Esophagus muscularis mucosa (tissue), 3 donors: Measurements from ENCODE around the gene MSH6.

ENCODE experiments used
- CTCF ChIP-seq, 3 experiments: fragments of 200-600 bp in 2 of 3; fragments of 450-650 bp in 1 of 3; sonication (generic) in 2 of 3; IDR thresholded peaks; one replicate each; pipeline ENCODE4 v1.5.1; 2017 to 2019; ENCODE audit warnings: antibody characterized with exemption in 3 of 3, mild to moderate bottlenecking in 2 of 3, moderate library complexity in 1 of 3
- POLR2A ChIP-seq: fragments of 450-650 bp; IDR thresholded peaks from one replicate; pipeline ENCODE4 v1.6.1; 2017; ENCODE audit warnings: antibody characterized with exemption, moderate library complexity, mild to moderate bottlenecking, low read depth

GRCh38 chr2:47838249-47838648 lies 55.3 kb downstream of the MSH6 start:
- TF ChIP-seq CTCF (IDR thresholded peaks at IDR 0.05) (no peak), POLR2A (no peak)
